Right atrium auricular region (tissue), 2 donors: ENCODE measurements around the gene IDH3B. TPM values are rescaled to one million over a fixed set of nuclear protein-coding genes. Genes with fewer than 3 reads are reported as not detected.

Experiments
- DNase-seq: peaks from one replicate; pipeline ENCODE4 v3.0.0-alpha.2; 2019; ENCODE audit warnings: low spot score
- H3K27ac ChIP-seq, 2 donors: fragments of 200-600 bp; sonication (generic); 1 replicate in 1 of 2; 2 replicates in 1 of 2; pipeline ENCODE4 v1.5.1; 2016 to 2019
- H3K27me3 ChIP-seq, 2 donors: fragments of 200-600 bp; sonication (generic); one replicate each; pipeline versions ENCODE4 v1.5.1 to v1.6.0; 2017 to 2019
- H3K36me3 ChIP-seq: fragments of 200-600 bp; sonication (generic); one replicate; pipeline ENCODE4 v1.5.1; 2016
- H3K4me1 ChIP-seq, 2 donors: fragments of 200-600 bp; sonication (generic); one replicate each; pipeline versions ENCODE4 v1.5.1 to v1.6.0; 2017 to 2019
- H3K4me3 ChIP-seq, 2 donors: fragments of 200-600 bp; sonication (generic); 1 replicate in 1 of 2; 2 replicates in 1 of 2; pipeline ENCODE4 v1.5.1; 2017 to 2019; ENCODE audit warnings: mild to moderate bottlenecking in 1 of 2, moderate library complexity in 1 of 2
- H3K9me3 ChIP-seq, 2 donors: fragments of 200-600 bp; sonication (generic); one replicate each; pipeline ENCODE4 v1.5.1; 2019
- CTCF ChIP-seq, 2 donors: fragments of 200-600 bp; sonication (generic); IDR thresholded peaks; one replicate each; pipeline ENCODE4 v1.5.1; 2019; ENCODE audit warnings: antibody characterized with exemption in 2 of 2
- total RNA-seq, 2 donors: library from RNA; depleted of rRNA; stranded (reverse); fragments of >200 nt; gene quantifications; one replicate each; pipeline ENCODE4 v1.1.0, GENCODE V29; 2016

IDH3B gene
- total RNA-seq, 2 donors from 2014 or later = 145 to 217 TPM

- Histone ChIP-seq H3K4me3 (peak overlapping the region; percentile 43 to 61), H3K27ac (no peak overlapping the region)
Observed at GRCh38 chr20:2692886-2693285, 28.9 kb upstream of the IDH3B start.

GRCh38 chr20:2692036-2692885 lies 28.2 kb upstream of the IDH3B start, which contains the start of gene EBF4:
Gene EBF4 (plus strand): TSS chr20:2692780. CDS start chr20:2693646, 866 bp downstream.
- Histone ChIP-seq H3K36me3 (no peaks in the 10 kb centered on the region), H3K9me3 (no peaks in the 10 kb centered on the region), H3K27me3 (no peaks in the 10 kb centered on the region), H3K27ac (peak within 1 kb of the TSS; percentile 73 to 75), H3K4me1 (peaks cover 0 to 13% of the 10 kb centered on the region in 2 donors), H3K4me3 (peak within 1 kb of the TSS; percentile 43 to 61)
- DNase-seq = peak; percentile 69
- no peak for TF ChIP-seq CTCF (IDR thresholded peaks at IDR 0.05)

More at GRCh38 chr20:2692886-2693285, 28.9 kb upstream of the IDH3B start:
- TF ChIP-seq CTCF (IDR thresholded peaks at IDR 0.05) = no peak
- Histone ChIP-seq H3K9me3 (no peaks in the 10 kb centered on the region), H3K4me1 (peaks cover 0 to 13% of the 10 kb centered on the region in 2 donors), H3K27me3 (no peaks in the 10 kb centered on the region), H3K36me3 (no peaks in the 10 kb centered on the region)
- no peak for DNase-seq

GRCh38 chr20:2691663-2692035 lies 27.6 kb upstream of the IDH3B start:
- Histone ChIP-seq H3K4me1 (peaks cover 0 to 13% of the 10 kb centered on the region in 2 donors), H3K27me3 (no peaks in the 10 kb centered on the region), H3K9me3 (no peaks in the 10 kb centered on the region), H3K36me3 (no peaks in the 10 kb centered on the region), H3K4me3 (peak overlapping the region in 1 of 2 donors; percentile 61), H3K27ac (peak overlapping the region; percentile 73 to 75)
- DNase-seq = no peak
- no peak for TF ChIP-seq CTCF (IDR thresholded peaks at IDR 0.05)

- H3K36me3 ChIP-seq = no peaks in the 10 kb centered on the region
- DNase-seq = no peak
- H3K9me3 ChIP-seq = no peaks in the 10 kb centered on the region
- H3K4me1 ChIP-seq = peaks cover 0 to 13% of the 10 kb centered on the region in 2 donors
- TF ChIP-seq CTCF (IDR thresholded peaks at IDR 0.05) = no peak
- H3K27me3 ChIP-seq = no peaks in the 10 kb centered on the region
- no peak overlapping the region for H3K27ac ChIP-seq
- no peak overlapping the region for H3K4me3 ChIP-seq
Observed at GRCh38 chr20:2691127-2691526, 27.1 kb upstream of the IDH3B start.

- Histone ChIP-seq H3K27ac (no peak overlapping the region), H3K9me3 (no peaks in the 10 kb centered on the region), H3K4me1 (peaks cover 0 to 13% of the 10 kb centered on the region in 2 donors), H3K36me3 (no peaks in the 10 kb centered on the region), H3K27me3 (no peaks in the 10 kb centered on the region), H3K4me3 (no peak overlapping the region)
- no peak for TF ChIP-seq CTCF (IDR thresholded peaks at IDR 0.05)
- DNase-seq = no peak
Observed at GRCh38 chr20:2690718-2691117, 26.7 kb upstream of the IDH3B start.
